ENCODE measurements around the gene TRAF3IP3.

DNA sequence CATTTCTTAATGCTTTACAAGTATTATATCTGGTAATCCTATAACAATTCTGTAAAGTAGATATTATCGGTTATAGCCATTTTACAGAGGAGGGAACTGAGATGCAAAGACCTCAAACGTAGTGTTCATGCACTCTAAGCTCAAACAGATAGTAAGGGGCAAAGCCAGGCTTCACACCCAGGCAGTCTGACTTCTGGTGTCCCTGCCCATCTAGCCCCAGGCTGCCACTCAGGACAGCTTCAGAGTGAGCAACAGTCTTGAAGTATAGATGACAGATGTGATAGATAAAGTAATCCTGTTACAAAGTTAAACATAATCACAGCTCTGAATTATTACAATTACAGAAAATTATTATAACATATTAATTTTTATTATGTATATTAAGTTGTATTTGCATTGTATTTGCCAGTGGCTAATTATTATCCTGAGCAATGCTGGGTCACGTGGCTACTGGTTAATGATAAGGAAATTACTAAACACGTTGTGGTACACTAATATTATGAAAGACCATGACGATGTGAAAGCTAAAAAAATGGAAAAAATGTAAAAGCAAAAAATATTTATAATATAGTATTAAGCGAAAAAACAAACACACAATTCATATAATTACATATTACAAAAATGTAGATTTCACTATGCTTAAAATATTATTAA is 6.1 kb upstream of the TRAF3IP3 start:
- TF ChIP-seq, protein P1, sequence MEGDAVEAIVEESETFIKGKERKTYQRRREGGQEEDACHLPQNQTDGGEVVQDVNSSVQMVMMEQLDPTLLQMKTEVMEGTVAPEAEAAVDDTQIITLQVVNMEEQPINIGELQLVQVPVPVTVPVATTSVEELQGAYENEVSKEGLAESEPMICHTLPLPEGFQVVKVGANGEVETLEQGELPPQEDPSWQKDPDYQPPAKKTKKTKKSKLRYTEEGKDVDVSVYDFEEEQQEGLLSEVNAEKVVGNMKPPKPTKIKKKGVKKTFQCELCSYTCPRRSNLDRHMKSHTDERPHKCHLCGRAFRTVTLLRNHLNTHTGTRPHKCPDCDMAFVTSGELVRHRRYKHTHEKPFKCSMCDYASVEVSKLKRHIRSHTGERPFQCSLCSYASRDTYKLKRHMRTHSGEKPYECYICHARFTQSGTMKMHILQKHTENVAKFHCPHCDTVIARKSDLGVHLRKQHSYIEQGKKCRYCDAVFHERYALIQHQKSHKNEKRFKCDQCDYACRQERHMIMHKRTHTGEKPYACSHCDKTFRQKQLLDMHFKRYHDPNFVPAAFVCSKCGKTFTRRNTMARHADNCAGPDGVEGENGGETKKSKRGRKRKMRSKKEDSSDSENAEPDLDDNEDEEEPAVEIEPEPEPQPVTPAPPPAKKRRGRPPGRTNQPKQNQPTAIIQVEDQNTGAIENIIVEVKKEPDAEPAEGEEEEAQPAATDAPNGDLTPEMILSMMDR (IDR thresholded peaks at IDR 0.05; ENCODE audit: low read length) = no peak
- no peak for TF ChIP-seq EZH2 (optimal IDR thresholded peaks at IDR 0.05; ENCODE audit: low read depth, low read length)
- TF ChIP-seq EZH2phosphoT487 (IDR thresholded peaks at IDR 0.05; ENCODE audit: low read length) = no peak
